Lung (tissue), 12 donors: Measurements from ENCODE around the gene BLTP3B. TPM values are rescaled to one million over a fixed set of nuclear protein-coding genes. Genes with fewer than 3 reads are reported as not detected.

Experiments used
- ATAC-seq: fragments of 200-7000 bp; cut with Tn5 transposase; one replicate; pipeline ENCODE4 v1.9.1; 2020; ENCODE audit warnings: moderate number of reproducible peaks; ENCODE audit not compliant: insufficient read depth, low FRiP score
- DNase-seq, 3 donors: peaks; one replicate each; pipeline ENCODE4 v3.0.0-alpha.2; 2013 to 2017
- H3K27ac ChIP-seq, 2 donors: one replicate each; pipeline ENCODE4 v1.5.1; 2013; ENCODE audit warnings: mild to moderate bottlenecking in 2 of 2, moderate library complexity in 2 of 2, control low read depth in 1 of 2, inconsistent platforms in 1 of 2, low read depth in 1 of 2, low read length in 1 of 2
- H3K27me3 ChIP-seq, 3 donors: one replicate each; pipeline ENCODE4 v1.5.1; 2013; ENCODE audit warnings: low read length in 2 of 3; ENCODE audit not compliant: control insufficient read depth in 3 of 3, insufficient read depth in 3 of 3
- H3K36me3 ChIP-seq, 4 donors: one replicate each; pipeline ENCODE4 v1.5.1; 2013; ENCODE audit warnings: low read length in 4 of 4, mild to moderate bottlenecking in 1 of 4, moderate library complexity in 1 of 4; ENCODE audit not compliant: control insufficient read depth in 4 of 4, insufficient read depth in 4 of 4
- H3K4me1 ChIP-seq, 5 donors: one replicate each; pipeline ENCODE4 v1.5.1; 2013; ENCODE audit warnings: low read length in 5 of 5, mild to moderate bottlenecking in 2 of 5, moderate library complexity in 1 of 5; ENCODE audit not compliant: control insufficient read depth in 5 of 5, insufficient read depth in 5 of 5
- H3K4me3 ChIP-seq: one replicate; pipeline ENCODE4 v1.5.1; 2013; ENCODE audit warnings: mild to moderate bottlenecking, control low read depth, moderate library complexity
- H3K9ac ChIP-seq, 2 donors: one replicate each; pipeline ENCODE4 v1.5.1; 2013; ENCODE audit warnings: low read length in 2 of 2, control low read depth in 1 of 2; ENCODE audit not compliant: insufficient read depth in 1 of 2
- H3K9me3 ChIP-seq, 4 donors: one replicate each; pipeline ENCODE4 v1.5.1; 2013; ENCODE audit warnings: low read length in 3 of 4, mild to moderate bottlenecking in 1 of 4, moderate library complexity in 1 of 4; ENCODE audit not compliant: control insufficient read depth in 4 of 4, insufficient read depth in 3 of 4
- CTCF ChIP-seq: IDR thresholded peaks from 2 replicates; pipeline ENCODE4 v1.5.1; 2012; ENCODE audit warnings: mild to moderate bottlenecking; ENCODE audit errors: control extremely low read depth, extremely low read depth
- WGBS, 2 donors: extraction: QIAGEN DNeasy Blood & Tissue Kit; methylation state at CpG; one replicate each; pipeline ENCODE4 v1.1.7; 2013; 5-methylcytosine and 5-hydroxymethylcytosine counted together
- polyA plus RNA-seq, 2 donors: library from polyadenylated mRNA; stranded (reverse); fragments of 200-250 nt; gene quantifications; one replicate each; pipeline ENCODE4 v1.2.1, GENCODE V29; 2013
- total RNA-seq, 2 donors: library from RNA; depleted of rRNA in 1 of 2; stranded (reverse); fragments of >200 nt in 1 of 2; gene quantifications; one replicate each; pipeline ENCODE4 v1.2.1, GENCODE V29; 2014 to 2021
- donor health status: control.
- donor health status: control.
- donor health status: Bipolar disorder and iron deficiency.
- donor health status: healthy.
- donor health status: DM: yes; HTN: yes; CAD: no.

BLTP3B gene
- total and polyA plus RNA-seq, 4 donors = 5.0 to 55.1 (median 18.5) TPM

DNA sequence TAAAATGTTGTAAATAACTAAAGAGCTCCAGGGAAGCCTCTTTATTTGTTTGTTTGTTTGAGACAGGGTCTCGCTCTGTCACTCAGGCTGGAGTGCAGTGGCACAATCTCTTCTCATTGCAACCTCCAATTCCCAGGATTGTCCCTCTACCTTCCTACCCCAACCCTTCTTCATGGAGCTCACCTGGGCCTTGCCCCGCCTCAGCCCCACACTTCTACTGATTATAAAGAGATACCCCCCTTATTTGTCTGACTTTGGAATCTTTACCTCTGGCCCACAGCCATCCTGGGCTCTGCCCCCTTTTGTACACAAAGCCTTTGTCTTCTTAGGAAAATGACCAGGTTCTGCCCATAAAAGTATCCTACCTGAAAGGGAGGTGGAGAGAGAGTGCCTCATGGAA is 9.1 kb upstream of the BLTP3B start:
- H3K27ac ChIP-seq = no peak overlapping the region
- H3K27me3 ChIP-seq = no peaks in the 10 kb centered on the region
- DNase-seq (no peak), ATAC-seq (no peak)
- no peak overlapping the region for H3K4me3 ChIP-seq
- H3K36me3 ChIP-seq = no peaks in the 10 kb centered on the region
- H3K4me1 ChIP-seq = peaks cover 0 to 2% (median 0%) of the 10 kb centered on the region in 5 donors
- no peak for TF ChIP-seq CTCF
- 97 to 99% methylated on average over 2 of the region's 2 CpGs for WGBS, 2 donors
- H3K9me3 ChIP-seq = no peaks in the 10 kb centered on the region
- no peak overlapping the region for H3K9ac ChIP-seq

DNA sequence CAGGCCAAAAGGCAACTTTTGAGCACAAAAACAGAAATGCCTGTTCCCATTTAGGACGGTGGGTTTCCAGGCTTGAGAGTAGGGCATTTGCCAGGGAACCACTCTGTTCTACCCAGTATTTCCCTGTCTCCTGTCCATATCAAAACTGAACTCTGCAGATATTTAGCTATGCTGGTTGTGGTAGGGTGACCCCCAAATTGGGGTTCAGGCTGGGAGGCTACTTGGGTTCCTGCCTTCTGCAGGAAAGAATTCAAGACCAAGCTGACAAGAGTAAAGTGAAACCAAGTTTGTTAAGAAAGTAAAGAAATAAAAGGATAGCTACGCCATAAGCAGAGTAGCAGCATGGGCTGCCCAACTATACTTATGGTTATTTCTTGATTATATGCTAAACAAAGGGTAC is 3.6 kb upstream of the BLTP3B start:
- WGBS, 2 donors = 97% methylated on average over 2 of the region's 2 CpGs

GRCh38 chr12:100145643-100146042 is 3.0 kb upstream of the BLTP3B start:
- DNase-seq (no peak), ATAC-seq (no peak)
- Histone ChIP-seq H3K9me3 (no peaks in the 10 kb centered on the region), H3K9ac (no peak overlapping the region), H3K36me3 (no peaks in the 10 kb centered on the region), H3K27ac (no peak overlapping the region), H3K27me3 (no peaks in the 10 kb centered on the region), H3K4me3 (no peak overlapping the region), H3K4me1 (peaks cover 0 to 8% (median 3%) of the 10 kb centered on the region in 5 donors)
- WGBS, 2 donors = 96 to 97% methylated on average over 7 of the region's 7 CpGs
- no peak for TF ChIP-seq CTCF

More for the DNA sequence above, 3.6 kb upstream of the BLTP3B start:
- Histone ChIP-seq H3K4me1 (peaks cover 0 to 5% (median 3%) of the 10 kb centered on the region in 5 donors), H3K9me3 (no peaks in the 10 kb centered on the region), H3K27ac (no peak overlapping the region), H3K4me3 (no peak overlapping the region), H3K27me3 (no peaks in the 10 kb centered on the region), H3K9ac (no peak overlapping the region), H3K36me3 (no peaks in the 10 kb centered on the region)
- ATAC-seq (no peak), DNase-seq (no peak)
- no peak for TF ChIP-seq CTCF
